HG02571 (cell line): ENCODE measurements around the gene ZBTB14.

Source experiments
- ATAC-seq: cut with Tn5 transposase; IDR thresholded peaks from one replicate; pipeline ENCODE4 v1.9.1; 2021; ENCODE audit warnings: mild to moderate bottlenecking, moderate library complexity; ENCODE audit not compliant: unreplicated experiment

ZBTB14 gene

GRCh38 chr18:5295231-5295920 lies at the start of gene ZBTB14:
ZBTB14 (minus strand) TSS chr18:5295726; CDS start chr18:5293246, 2,480 bp downstream.
- peak; percentile 37 for ATAC-seq

GRCh38 chr18:5339202-5339834 lies 43.8 kb upstream of the ZBTB14 start:
- ATAC-seq = no peak

- ATAC-seq = no peak
These were observed 39.0 kb upstream of the ZBTB14 start for GRCh38 chr18:5334456-5335075.

GRCh38 chr18:5318061-5318700 lies 22.7 kb upstream of the ZBTB14 start:
- no peak for ATAC-seq

GRCh38 chr18:5317186-5317585 lies 21.7 kb upstream of the ZBTB14 start:
- no peak for ATAC-seq

- ATAC-seq = no peak
These were observed 20.3 kb upstream of the ZBTB14 start for GRCh38 chr18:5315838-5316237.

- ATAC-seq = no peak
These were observed 15.9 kb upstream of the ZBTB14 start for GRCh38 chr18:5311301-5311989.

GRCh38 chr18:5309888-5310470 lies 14.5 kb upstream of the ZBTB14 start:
- peak; percentile 91 for ATAC-seq

GRCh38 chr18:5305835-5306234 lies 10.3 kb upstream of the ZBTB14 start:
- ATAC-seq = no peak

GRCh38 chr18:5304232-5304631 lies 8.7 kb upstream of the ZBTB14 start:
- ATAC-seq = no peak

- ATAC-seq = no peak
These were observed 8.1 kb upstream of the ZBTB14 start for GRCh38 chr18:5303636-5304035.

GRCh38 chr18:5302606-5303005 lies 7.1 kb upstream of the ZBTB14 start:
- no peak for ATAC-seq

- no peak for ATAC-seq
These were observed 5.0 kb upstream of the ZBTB14 start for GRCh38 chr18:5300476-5301010.

- no peak for ATAC-seq
These were observed 2.8 kb upstream of the ZBTB14 start for GRCh38 chr18:5298156-5298852.

GRCh38 chr18:5297597-5297996 lies 2.1 kb upstream of the ZBTB14 start:
- ATAC-seq = no peak

- peak; percentile 3 for ATAC-seq
These were observed 1.3 kb upstream of the ZBTB14 start for GRCh38 chr18:5296706-5297320.

GRCh38 chr18:5295981-5296705 lies 617 bp upstream of the ZBTB14 start:
- ATAC-seq = peak; percentile 67

GRCh38 chr18:5294457-5295230 lies 882 bp downstream of the ZBTB14 start:
- peak; percentile 16 for ATAC-seq
